GM19351 (cell line): ENCODE measurements around the gene NAP1L5.

Experiments
- ATAC-seq: cut with Tn5 transposase; IDR thresholded peaks from one replicate; pipeline ENCODE4 v1.9.1; 2021; ENCODE audit warnings: mild to moderate bottlenecking, moderate library complexity; ENCODE audit not compliant: unreplicated experiment

NAP1L5 gene

DNA sequence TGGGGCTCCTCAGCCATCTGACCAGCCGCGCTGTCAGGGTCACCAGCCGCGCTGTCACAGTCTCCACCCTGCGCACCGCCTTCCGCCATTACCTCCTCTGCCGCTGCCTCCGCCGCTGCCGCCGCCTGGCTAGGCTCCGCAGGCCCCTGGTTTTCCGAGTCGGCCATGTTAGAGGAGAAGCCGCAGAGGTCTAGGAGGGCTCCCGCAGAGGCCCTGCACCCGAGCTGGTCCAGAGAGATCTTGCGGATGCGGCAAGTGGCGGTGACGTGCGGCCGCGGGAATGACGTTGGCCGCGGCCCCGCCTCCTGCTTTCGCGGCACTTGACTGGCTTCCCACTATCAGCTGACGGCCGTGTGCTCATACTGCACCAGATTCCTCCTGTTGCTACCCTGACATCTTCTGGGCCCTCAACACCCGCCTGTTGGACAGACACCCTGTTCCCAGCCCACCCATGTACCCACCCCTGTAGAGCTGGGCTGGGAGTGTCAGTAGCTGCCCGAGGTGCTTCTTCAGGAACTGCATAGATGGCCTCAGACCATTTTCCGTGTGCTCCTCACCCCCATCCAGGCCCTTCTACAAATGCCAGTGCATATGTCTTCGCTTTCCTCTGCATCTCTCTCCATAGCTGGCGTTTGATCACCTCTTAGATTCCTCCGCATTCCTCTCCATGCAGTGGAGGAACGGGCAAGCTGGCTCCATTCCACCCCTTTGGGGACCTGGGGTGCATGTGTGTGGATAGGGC lies at the start of gene NAP1L5:
Gene NAP1L5 (minus strand): TSS at position 242 of the 742 bp plus-strand sequence. CDS start 75 bp downstream, at position 167.
- peak; percentile 94 for ATAC-seq

DNA sequence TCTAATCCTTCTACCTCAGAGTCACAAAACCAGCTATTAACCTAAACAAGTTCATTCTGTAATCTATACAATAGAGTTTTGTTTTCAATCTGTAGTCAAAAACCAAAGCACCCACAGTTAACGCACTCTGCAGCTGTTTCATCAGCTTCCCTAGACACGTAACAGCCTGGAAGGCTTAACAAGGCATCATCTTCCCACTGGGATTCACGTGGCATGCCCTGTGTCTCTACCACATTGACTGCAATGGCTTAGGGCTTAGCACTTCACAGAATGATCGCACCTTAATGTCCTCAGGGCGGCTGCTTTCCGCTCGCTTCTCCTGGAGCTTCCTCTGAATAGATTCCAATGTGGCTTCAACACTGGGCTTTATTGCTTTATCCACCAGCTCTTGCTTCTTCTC lies 49.7 kb upstream of the NAP1L5 start:
- ATAC-seq, result no peak

DNA sequence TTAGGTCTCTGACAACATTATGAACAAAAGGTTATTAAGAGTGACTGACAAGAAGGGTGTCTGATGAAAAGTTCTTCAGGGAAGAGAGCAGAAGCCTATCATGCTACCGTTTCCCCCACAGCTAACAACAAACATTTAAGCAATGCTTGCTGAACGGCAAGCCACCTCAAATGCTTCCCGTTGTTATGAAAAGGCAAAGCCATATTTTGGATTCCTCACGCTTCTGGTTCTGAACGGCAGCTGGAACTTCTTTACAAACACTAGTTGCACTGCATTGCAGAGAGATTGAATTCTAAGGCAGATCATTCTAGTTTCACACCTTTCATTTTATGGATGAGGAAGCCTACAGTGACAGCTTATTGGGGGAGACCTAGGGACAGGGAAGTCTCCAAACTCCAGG lies 48.6 kb upstream of the NAP1L5 start:
- no peak for ATAC-seq

GRCh38 chr4:88745581-88746163 lies 48.0 kb upstream of the NAP1L5 start:
- ATAC-seq, result no peak

- no peak for ATAC-seq
Measured at GRCh38 chr4:88745175-88745574, 47.5 kb upstream of the NAP1L5 start.

DNA sequence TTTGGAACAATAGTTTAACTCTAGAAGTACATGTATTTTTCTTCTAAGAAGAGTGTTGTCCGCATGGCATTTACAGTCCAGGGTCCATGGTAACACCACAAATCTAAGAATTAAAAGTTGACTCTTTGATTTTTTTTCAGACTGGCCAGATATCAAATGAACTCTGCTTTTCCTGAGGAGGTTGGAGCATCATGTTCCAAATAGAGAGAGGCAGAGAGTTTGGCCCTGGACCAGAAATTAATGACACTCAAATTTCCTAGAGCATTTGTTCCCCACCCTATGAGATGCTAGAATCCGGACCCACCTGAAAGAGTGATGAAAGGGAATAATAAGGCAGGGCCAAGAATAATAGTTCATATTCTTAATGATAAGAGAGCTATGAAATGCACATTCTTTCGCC lies 47.0 kb upstream of the NAP1L5 start:
- no peak for ATAC-seq

DNA sequence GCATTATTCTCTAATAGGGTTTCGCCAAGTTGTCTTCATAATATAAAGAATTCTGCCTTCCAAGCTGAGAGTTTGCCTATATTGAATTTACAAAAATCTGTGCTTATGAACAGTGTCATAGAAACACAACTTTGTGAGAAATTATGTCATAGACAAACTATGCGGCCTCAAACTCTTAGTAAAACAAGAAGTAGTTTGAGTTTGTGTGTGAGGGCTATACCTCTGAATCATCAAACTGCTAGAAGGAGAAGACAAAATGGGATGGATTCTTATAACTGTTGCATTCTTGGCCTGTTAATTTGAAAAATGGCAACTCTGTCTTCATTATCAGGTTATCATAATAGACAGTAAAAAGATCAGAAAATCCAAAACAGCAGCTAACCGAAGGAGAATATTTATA lies 46.1 kb upstream of the NAP1L5 start:
- no peak for ATAC-seq

DNA sequence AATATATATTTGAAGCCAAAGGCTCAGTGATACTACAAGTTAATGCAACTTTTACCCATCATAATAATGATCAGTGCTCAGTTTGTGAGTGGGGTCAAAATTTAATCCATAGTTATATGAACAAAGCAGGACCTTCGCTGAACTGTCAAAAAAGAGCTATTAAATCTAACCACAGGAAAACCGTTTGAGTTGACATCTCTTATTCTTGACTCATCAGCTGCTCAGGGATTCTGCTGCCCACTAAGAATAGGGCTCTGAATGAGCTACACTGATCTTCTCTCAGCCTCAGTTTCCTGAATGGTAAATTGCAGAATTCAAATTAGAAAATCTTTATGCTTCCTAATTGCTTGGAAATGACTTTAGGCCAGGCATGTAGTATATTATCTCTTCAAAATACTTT lies 44.9 kb upstream of the NAP1L5 start:
- no peak for ATAC-seq

DNA sequence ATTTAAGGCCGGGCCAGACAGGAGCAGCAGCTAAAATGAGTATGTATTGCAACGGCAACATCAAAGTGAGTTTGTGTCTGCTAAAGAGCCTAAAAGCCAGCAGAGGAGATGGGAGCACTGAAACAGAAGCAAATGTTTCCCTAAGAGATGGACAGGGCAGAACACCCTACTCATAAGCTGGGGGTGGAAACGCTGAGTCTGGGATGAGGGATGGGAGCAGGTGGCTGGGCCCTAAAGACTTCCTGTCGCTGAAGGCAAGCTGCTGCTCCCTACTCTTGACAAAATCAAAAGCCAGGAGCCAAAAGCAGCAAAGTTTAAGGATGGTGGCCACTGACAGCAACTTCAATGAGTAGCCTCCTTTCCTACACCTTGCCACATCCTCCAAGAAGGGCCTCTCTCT lies 40.6 kb upstream of the NAP1L5 start:
- ATAC-seq, result no peak

DNA sequence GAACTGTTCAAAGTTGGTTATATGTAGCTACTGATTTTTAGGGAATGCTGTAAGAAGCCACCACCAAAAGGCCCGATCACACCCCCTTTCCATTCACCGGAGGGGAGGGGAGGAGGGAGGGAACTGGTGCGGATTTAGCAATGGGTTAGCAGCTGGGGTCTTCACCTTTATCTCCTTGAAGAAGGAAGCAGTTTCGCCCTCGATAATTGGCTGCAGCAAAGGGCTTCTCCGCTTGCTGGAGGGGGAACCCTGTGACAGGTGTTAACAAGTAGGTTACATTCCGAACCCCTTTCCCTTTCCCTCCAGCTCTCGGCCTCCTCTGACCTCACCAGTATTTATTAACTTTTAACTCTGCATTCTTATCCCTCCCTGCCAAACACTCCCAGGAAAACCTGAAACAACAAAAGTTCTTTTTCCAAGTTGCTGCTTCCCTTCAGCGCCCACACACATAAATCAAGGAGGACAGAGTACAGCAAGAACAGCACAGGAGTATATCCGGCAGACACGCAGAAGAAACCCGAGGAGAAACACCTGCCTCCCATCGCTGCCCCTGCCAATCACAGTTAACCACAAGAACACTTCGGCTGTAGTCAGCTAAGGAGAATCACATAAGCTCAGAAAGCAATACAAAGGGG lies 39.8 kb upstream of the NAP1L5 start:
- no peak for ATAC-seq

DNA sequence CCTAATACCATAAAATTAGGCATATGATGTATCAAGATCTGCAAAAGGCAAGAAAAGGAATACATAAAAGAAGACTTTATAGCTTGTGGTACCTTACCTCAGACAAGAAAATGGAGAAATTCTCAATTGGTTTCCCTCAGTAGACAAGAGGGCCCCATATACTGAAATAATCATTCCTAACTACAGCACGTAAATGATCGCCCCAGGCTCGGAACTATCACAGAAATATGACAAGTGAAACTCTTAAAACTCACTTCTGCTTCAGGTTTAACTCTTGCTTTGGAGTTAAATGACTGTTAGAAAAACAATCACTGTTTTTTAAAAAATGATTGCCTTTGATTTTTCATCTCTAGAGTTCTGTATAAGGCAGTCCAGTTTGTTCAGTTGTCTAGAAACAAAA lies 38.6 kb upstream of the NAP1L5 start:
- ATAC-seq, result no peak

- no peak for ATAC-seq
Measured at GRCh38 chr4:88735564-88735963, 37.9 kb upstream of the NAP1L5 start.

GRCh38 chr4:88734403-88734949 lies 36.8 kb upstream of the NAP1L5 start:
- no peak for ATAC-seq

- ATAC-seq, result no peak
Measured at GRCh38 chr4:88732714-88733368, 35.2 kb upstream of the NAP1L5 start.

- no peak for ATAC-seq
Measured at GRCh38 chr4:88731381-88731780, 33.8 kb upstream of the NAP1L5 start.

DNA sequence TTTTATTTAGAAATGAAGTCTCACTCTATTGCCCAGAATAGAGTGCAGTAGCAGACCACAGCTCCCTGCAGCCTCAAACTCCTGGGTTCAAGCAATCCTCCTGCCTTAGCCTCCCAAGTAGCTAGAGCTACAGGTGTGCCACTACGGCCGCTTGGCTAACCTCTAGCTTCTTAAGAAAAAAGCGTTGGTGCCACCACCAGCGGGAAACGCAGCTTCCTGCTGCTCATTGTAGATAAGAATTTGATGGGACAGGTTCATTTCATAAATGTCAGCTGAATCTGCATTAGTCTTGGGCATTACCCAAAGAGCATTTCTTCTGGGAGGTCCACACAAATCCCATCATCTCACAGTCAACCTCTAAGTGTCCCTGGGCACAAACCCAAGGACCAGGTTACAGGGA lies 33.2 kb upstream of the NAP1L5 start:
- no peak for ATAC-seq

- ATAC-seq, result no peak
Measured at GRCh38 chr4:88729146-88729760, 31.6 kb upstream of the NAP1L5 start.

GRCh38 chr4:88728146-88728545 lies 30.5 kb upstream of the NAP1L5 start:
- no peak for ATAC-seq

DNA sequence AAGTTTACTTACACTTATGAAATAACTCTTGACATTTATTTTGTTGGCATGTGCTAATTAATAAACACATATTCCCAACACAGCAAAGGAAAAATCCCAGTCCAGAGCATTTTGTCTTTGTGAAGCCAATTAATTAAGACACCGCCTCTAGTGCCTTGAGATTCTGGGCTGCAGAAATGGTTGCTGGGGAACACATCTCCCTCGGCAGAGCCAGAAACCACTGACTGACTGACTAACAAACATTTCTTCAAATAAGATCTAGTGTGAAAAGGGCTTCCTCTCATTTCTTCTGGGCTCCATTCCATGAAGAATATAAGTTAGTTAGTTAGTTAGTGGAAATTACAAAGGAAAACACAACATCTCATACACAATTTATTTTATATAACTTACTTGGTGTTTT lies 28.4 kb upstream of the NAP1L5 start:
- ATAC-seq, result no peak

DNA sequence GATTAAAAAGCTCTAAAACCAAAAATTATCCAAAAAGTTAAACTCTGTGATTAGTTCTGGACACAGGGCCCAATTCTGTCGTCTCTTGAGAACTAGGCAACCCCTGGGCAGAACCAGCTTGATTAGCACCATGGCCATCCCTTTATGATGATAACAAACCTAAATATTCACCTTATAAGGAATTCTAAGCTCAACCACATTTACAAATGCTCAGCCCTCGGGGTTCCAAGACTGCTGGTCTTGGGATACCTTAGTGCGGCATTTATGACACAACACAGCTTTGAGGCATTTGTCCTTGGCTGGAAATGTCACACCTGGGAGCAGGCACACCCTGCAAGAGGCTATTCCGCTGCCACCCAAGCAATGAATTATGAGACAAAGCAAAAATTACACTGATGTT lies 27.5 kb upstream of the NAP1L5 start:
- no peak for ATAC-seq

DNA sequence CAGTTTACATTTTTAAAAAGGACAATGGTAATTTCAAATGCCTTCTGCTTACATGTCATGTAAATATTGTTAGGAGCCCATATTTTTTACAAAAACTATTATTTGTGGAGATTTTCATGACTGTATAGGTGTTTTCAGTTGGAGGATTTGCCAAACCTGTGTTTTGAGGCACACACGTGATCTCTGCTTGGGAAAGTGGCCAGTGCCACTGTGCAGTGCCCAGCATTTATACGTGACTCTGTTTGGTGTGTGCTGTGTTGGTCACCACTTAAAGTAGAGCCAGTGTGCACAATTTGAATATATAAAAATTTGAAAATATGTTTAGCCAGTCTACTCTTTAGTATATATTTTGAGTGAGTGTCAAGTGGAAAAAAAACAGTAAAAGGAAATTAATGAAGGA lies 26.8 kb upstream of the NAP1L5 start:
- ATAC-seq, result no peak
